ENCODE results near the gene VAPA. TPM values are rescaled to one million over a fixed set of nuclear protein-coding genes. Genes with fewer than 3 reads are reported as not detected.

VAPA gene
- total RNA-seq, 2 experiments from 2014 or later = 146 to 152 TPM

- Mint-ChIP-seq H3K4me1 (ENCODE audit: low read depth) (peaks cover 14% of the 10 kb centered on the region), H3K9me3 (no peaks in the 10 kb centered on the region), H3K27me3 (no peaks in the 10 kb centered on the region), H3K4me3 (no peak overlapping the region), H3K36me3 (ENCODE audit: low read depth) (peaks cover 2% of the 10 kb centered on the region), H3K27ac (no peak overlapping the region)
- no peak for ATAC-seq
- ChIA-PET POLR2A (no interaction called here), CTCF (no interaction called here)
- DNase-seq = no peak
- intact Hi-C loops (cut with micrococcal nuclease) = no loop called here
- no peak for TF ChIP-seq CTCF (IDR thresholded peaks at IDR 0.05)
Measured at GRCh38 chr18:9959564-9959963, 45.7 kb downstream of the VAPA start.

- H3K9me3 Mint-ChIP-seq = no peaks in the 10 kb centered on the region
- H3K27me3 Mint-ChIP-seq = no peaks in the 10 kb centered on the region
- no peak overlapping the region for H3K27ac Mint-ChIP-seq
- intact Hi-C loops (cut with micrococcal nuclease) = no loop called here
- H3K4me1 Mint-ChIP-seq (ENCODE audit: low read depth) = peaks cover 14% of the 10 kb centered on the region
- ATAC-seq (no peak), DNase-seq (no peak)
- POLR2A ChIA-PET = no interaction called here
- no peak for TF ChIP-seq CTCF (IDR thresholded peaks at IDR 0.05)
- no peaks in the 10 kb centered on the region for H3K36me3 Mint-ChIP-seq (ENCODE audit: low read depth)
- no peak overlapping the region for H3K4me3 Mint-ChIP-seq
- CTCF ChIA-PET = interaction anchor here (0.9 kb wide), 1 partner anchor 10 kb away, joined by 4 read pairs; no protein-coding TSS in a partner anchor
Measured at GRCh38 chr18:9960258-9960904, 46.6 kb downstream of the VAPA start.

DNA sequence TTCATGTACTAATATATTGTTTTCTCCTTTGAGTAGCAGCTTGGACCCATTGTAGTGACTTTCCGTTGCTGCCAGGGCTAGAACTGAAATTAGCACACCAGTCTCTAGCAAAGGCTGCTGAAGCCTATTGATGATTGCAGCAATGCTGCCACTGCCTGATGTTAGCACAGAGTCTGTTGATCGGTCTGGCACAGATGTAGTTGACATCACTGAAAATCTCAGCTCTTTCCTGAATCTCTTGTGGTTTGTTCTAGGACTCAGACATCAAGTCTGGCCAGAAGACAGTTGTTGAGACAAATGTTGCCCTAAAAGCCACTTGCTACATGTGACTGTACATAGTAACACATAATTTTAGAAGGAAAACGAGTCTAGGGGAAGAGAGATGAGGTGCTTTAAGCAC lies 47.2 kb downstream of the VAPA start:
- Mint-ChIP-seq H3K4me1 (ENCODE audit: low read depth) (peaks cover 18% of the 10 kb centered on the region), H3K9me3 (no peaks in the 10 kb centered on the region), H3K36me3 (ENCODE audit: low read depth) (no peaks in the 10 kb centered on the region), H3K4me3 (no peak overlapping the region), H3K27ac (no peak overlapping the region), H3K27me3 (no peaks in the 10 kb centered on the region)
- POLR2A ChIA-PET = no interaction called here
- CTCF ChIA-PET = interaction anchor here (0.9 kb wide), 1 partner anchor 10 kb away, joined by 4 read pairs; no protein-coding TSS in a partner anchor
- intact Hi-C loops (cut with micrococcal nuclease) = no loop called here
- ATAC-seq (peak; percentile 24), DNase-seq (no peak)
- no peak for TF ChIP-seq CTCF (IDR thresholded peaks at IDR 0.05)

DNA sequence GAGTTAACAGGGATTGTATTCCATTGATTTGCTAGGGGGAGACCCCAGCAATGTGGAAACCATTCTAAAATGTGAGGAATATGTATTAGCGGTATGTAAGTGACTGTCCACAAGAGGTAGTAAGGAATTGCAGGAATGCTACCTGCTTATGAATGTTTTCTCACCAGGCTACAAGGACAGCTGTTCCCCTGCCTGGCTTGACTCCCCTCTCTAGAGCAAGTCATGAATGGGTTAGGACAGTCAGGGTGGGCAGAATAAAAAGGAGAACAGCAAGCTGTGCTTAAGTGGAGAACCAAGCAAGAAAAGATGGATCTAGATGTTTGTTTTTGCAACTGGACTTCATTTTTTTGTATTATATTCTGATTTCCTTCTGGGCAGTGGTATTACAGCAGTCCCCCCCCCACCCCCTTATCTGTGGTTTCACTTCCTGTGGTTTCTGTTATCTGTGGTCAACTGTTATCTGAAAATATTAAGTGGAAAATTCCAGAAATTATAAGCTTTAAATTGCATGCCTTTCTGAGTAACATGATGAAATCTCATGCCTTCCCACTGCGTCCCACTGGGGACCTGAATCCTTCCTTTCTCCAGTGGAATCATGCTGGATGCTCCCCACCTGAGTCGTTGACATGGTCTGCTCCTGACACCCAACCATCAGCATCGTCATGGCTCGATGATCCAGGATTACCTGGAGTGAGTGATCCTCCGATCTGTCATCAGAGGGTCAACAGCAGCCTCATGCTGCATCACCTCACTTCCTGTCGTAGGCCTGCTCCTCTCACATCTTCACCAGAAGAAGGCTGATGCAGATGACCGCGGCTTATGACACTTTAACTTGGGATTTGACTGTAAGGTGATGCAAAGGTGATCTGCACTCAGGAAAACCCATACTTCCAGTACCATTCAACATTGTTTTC lies 52.2 kb downstream of the VAPA start:
- intact Hi-C loops (cut with micrococcal nuclease) = no loop called here
- POLR2A ChIA-PET = interaction anchor here (0.7 kb wide), 1 partner anchor 561 kb away, joined by 3 read pairs; no protein-coding TSS in a partner anchor
- TF ChIP-seq CTCF (IDR thresholded peaks at IDR 0.05) = no peak
- DNase-seq (no peak), ATAC-seq (no peak)
- CTCF ChIA-PET = no interaction called here
- Mint-ChIP-seq H3K27ac (no peak overlapping the region), H3K36me3 (ENCODE audit: low read depth) (no peaks in the 10 kb centered on the region), H3K4me1 (ENCODE audit: low read depth) (peaks cover 21% of the 10 kb centered on the region), H3K27me3 (peaks cover 24% of the 10 kb centered on the region), H3K4me3 (no peak overlapping the region), H3K9me3 (no peaks in the 10 kb centered on the region)

Measured in activated CD8-positive, alpha-beta T cell treated with anti-CD3 and anti-CD28 coated beads for 36 hours (primary cell).